Testis (tissue), 3 donors: ENCODE results near the gene TMEM201. TPM values are rescaled to one million over a fixed set of nuclear protein-coding genes. Genes with fewer than 3 reads are reported as not detected.

Source experiments
- DNase-seq: peaks from one replicate; pipeline ENCODE4 v3.0.0-alpha.2; 2019
- H3K27ac ChIP-seq, 2 donors: fragments of 200-600 bp; sonication (generic); one replicate each; pipeline ENCODE4 v1.5.1; 2019
- H3K27me3 ChIP-seq: fragments of 200-600 bp; sonication (generic); one replicate; pipeline ENCODE4 v1.5.1; 2019
- H3K36me3 ChIP-seq: fragments of 200-600 bp; sonication (generic); one replicate; pipeline ENCODE4 v1.5.1; 2017; ENCODE audit warnings: low read depth; ENCODE audit errors: missing control alignments
- H3K4me1 ChIP-seq: fragments of 200-600 bp; sonication (generic); one replicate; pipeline ENCODE4 v1.5.1; 2019
- H3K4me3 ChIP-seq, 2 donors: fragments of 200-600 bp; sonication (generic); one replicate each; pipeline ENCODE4 v1.5.1; 2017 to 2019
- H3K9me3 ChIP-seq: fragments of 200-600 bp; sonication (generic); one replicate; pipeline ENCODE4 v1.5.1; 2017
- POLR2A ChIP-seq: fragments of 450-650 bp; IDR thresholded peaks from one replicate; pipeline ENCODE4 v1.6.1; 2017; ENCODE audit warnings: antibody characterized with exemption, mild to moderate bottlenecking, moderate library complexity
- WGBS, 2 donors: methylation state at CpG; one replicate each; pipeline ENCODE4 v1.1.5; 2018; 5-methylcytosine and 5-hydroxymethylcytosine counted together
- intact Hi-C: fragments of 100-400 bp; cut with DNase I; formaldehyde crosslinking; loops from one replicate; pipeline ENCODE4 v1.15.1; 2023; ENCODE audit warnings: low total_unique reads
- polyA plus RNA-seq: library from polyadenylated mRNA; stranded (reverse); fragments of 350-450 nt; fragmentation: Illumina TruSeq; extraction: RNeasy Lipid Tissue Mini Kit (QIAGEN cat#74804); gene quantifications from one replicate; pipeline ENCODE4 v1.2.3, GENCODE V29; 2014; ENCODE audit warnings: low read depth, low replicate concordance; ENCODE audit not compliant: insufficient read depth
- total RNA-seq, 2 donors: library from RNA; depleted of rRNA; stranded (reverse); fragments of >200 nt; gene quantifications; one replicate each; pipeline ENCODE4 v1.2.3, GENCODE V29; 2016
- TF ChIP-seq, protein P1 (sequence below), 3 experiments: fragments of 450-650 bp in 2 of 3; fragments of 200-600 bp in 1 of 3; sonication (generic) in 1 of 3; IDR thresholded peaks; one replicate each; pipeline ENCODE4 v1.5.1; 2016 to 2019; ENCODE audit warnings: antibody characterized with exemption in 3 of 3, mild to moderate bottlenecking in 2 of 3, moderate library complexity in 1 of 3

The TMEM201 gene
- total and polyA plus RNA-seq, 3 donors from 2014 or later: 26.6 to 36.2 (median 35.8) TPM

DNA sequence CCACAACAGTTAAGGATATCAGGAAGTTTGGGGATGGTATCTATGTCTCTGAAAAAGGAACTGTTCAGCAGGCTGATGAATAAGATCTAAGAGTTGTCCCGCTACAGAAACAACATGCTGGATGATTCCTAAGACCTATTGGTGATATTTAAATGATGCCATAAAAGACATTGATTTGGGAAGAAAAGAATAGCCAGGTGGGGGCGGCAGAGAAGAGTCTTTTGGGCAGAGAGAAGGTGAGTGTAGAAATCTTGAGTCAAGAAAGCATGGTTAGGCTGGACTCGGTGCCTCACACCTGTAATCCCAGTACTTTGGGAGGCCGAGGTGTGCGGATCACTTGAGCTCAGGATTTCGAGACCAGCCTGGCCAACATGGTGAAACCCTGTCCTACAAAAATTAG lies 11.8 kb upstream of the TMEM201 start:
- H3K4me3 ChIP-seq: no peak overlapping the region
- H3K27me3 ChIP-seq: no peaks in the 10 kb centered on the region
- intact Hi-C loops: loop anchor here (10.0 kb wide), 1 partner anchor 82 kb away; no protein-coding TSS in a partner anchor
- no peaks in the 10 kb centered on the region for H3K4me1 ChIP-seq
- no peaks in the 10 kb centered on the region for H3K9me3 ChIP-seq
- no peaks in the 10 kb centered on the region for H3K36me3 ChIP-seq
- whole genome bisulfite sequencing, 2 donors: 87 to 92% methylated on average over 6 of the region's 6 CpGs
- no peak for DNase-seq
- no peak overlapping the region for H3K27ac ChIP-seq
- TF ChIP-seq, protein P1, sequence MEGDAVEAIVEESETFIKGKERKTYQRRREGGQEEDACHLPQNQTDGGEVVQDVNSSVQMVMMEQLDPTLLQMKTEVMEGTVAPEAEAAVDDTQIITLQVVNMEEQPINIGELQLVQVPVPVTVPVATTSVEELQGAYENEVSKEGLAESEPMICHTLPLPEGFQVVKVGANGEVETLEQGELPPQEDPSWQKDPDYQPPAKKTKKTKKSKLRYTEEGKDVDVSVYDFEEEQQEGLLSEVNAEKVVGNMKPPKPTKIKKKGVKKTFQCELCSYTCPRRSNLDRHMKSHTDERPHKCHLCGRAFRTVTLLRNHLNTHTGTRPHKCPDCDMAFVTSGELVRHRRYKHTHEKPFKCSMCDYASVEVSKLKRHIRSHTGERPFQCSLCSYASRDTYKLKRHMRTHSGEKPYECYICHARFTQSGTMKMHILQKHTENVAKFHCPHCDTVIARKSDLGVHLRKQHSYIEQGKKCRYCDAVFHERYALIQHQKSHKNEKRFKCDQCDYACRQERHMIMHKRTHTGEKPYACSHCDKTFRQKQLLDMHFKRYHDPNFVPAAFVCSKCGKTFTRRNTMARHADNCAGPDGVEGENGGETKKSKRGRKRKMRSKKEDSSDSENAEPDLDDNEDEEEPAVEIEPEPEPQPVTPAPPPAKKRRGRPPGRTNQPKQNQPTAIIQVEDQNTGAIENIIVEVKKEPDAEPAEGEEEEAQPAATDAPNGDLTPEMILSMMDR (IDR thresholded peaks at IDR 0.05): no peak
- no peak for TF ChIP-seq POLR2A

DNA sequence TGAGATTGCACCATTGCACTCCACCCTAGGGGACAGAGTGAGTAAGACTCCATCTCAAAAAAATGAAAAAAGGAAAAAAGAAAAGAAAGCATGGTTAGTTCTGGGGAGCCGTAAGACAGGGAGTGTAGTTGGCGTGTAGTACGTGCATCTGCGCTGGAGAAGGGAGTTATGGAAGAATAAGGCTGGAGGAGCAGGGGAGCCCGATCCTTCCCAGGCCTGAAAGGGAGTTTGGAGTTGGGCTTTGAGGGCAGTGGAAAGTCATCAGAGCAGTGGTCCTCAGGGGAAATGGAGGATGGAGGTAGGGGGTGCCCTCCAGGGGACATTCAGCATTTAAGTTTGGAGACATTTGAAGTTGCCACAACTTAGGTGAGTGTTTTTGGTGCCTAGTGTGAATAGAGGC lies 11.3 kb upstream of the TMEM201 start:
- H3K36me3 ChIP-seq: no peaks in the 10 kb centered on the region

DNA sequence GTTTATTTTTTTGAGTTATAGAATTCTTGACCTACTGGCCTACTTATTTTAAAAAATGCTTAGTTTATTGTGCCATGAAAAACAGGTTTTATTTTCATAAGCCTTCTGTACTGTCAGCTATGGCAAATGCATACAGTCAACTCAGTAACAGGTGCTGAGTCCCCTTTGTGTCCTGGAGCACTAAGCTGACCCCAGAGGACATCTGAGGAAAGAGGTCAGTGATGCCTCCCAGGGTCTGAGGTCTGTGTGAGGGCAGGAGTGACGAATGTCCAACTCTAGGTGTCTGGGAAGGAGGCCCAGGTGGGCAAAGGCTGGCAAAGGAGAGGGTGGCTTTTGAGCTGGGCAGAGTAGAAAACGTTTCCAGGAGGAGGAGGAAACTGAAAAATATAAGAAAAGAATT lies 7.8 kb upstream of the TMEM201 start:
- TF ChIP-seq, protein P1 (IDR thresholded peaks at IDR 0.05): no peak
- TF ChIP-seq POLR2A: no peak
- Histone ChIP-seq H3K9me3 (no peaks in the 10 kb centered on the region), H3K4me3 (no peak overlapping the region), H3K36me3 (no peaks in the 10 kb centered on the region), H3K27ac (no peak overlapping the region), H3K4me1 (no peaks in the 10 kb centered on the region), H3K27me3 (no peaks in the 10 kb centered on the region)
- DNase-seq: no peak
- intact Hi-C loops: no loop called here
- WGBS, 2 donors: 86 to 91% methylated on average over 2 of the region's 2 CpGs

More for the DNA sequence above, 11.3 kb upstream of the TMEM201 start:
- H3K4me3 ChIP-seq: no peak overlapping the region
- WGBS, 2 donors: 89 to 94% methylated on average over 5 of the region's 5 CpGs
- no peak for DNase-seq
- H3K27ac ChIP-seq: no peak overlapping the region
- H3K9me3 ChIP-seq: no peaks in the 10 kb centered on the region
- intact Hi-C loops: loop anchor here (10.0 kb wide), 1 partner anchor 83 kb away; no protein-coding TSS in a partner anchor
- H3K27me3 ChIP-seq: no peaks in the 10 kb centered on the region
- TF ChIP-seq POLR2A: no peak
- TF ChIP-seq, protein P1 (IDR thresholded peaks at IDR 0.05): peak in 1 of 3 experiments; percentile 12
- H3K4me1 ChIP-seq: no peaks in the 10 kb centered on the region

- DNase-seq: no peak
- 82 to 91% methylated on average over 3 of the region's 3 CpGs for WGBS, 2 donors
- TF ChIP-seq, protein P1 (IDR thresholded peaks at IDR 0.05): no peak
- TF ChIP-seq POLR2A: no peak
- Histone ChIP-seq H3K36me3 (no peaks in the 10 kb centered on the region), H3K4me1 (peaks cover 17% of the 10 kb centered on the region), H3K9me3 (no peaks in the 10 kb centered on the region), H3K4me3 (no peak overlapping the region), H3K27me3 (no peaks in the 10 kb centered on the region), H3K27ac (no peak overlapping the region)
- intact Hi-C loops: no loop called here
These were observed 2.5 kb upstream of the TMEM201 start for GRCh38 chr1:9586147-9586766.
